NCI-H2107 (cell line): ENCODE results near the gene EEIG1.

ENCODE experiments used
- DNase-seq: peaks from one replicate; lab custom pipeline; 2025; lab: John Stamatoyannopoulos, UW

EEIG1 gene

GRCh38 chr9:128001151-128001778, 20.5 kb upstream of the EEIG1 start:
- DNase-seq, result no peak

- no peak for DNase-seq
Observed at GRCh38 chr9:127999461-127999860, 18.7 kb upstream of the EEIG1 start.

GRCh38 chr9:127993721-127994120, 12.9 kb upstream of the EEIG1 start:
- no peak for DNase-seq

- DNase-seq, result no peak
Observed at GRCh38 chr9:127991757-127992274, 11.0 kb upstream of the EEIG1 start.

- no peak for DNase-seq
Observed at GRCh38 chr9:127991017-127991756, 10.4 kb upstream of the EEIG1 start.

- DNase-seq, result no peak
Observed at GRCh38 chr9:127990554-127990953, 9.8 kb upstream of the EEIG1 start.

- DNase-seq, result no peak
Observed at GRCh38 chr9:127989094-127989493, 8.3 kb upstream of the EEIG1 start.

GRCh38 chr9:127987103-127987614, 6.4 kb upstream of the EEIG1 start:
- DNase-seq, result no peak

GRCh38 chr9:127985011-127985410, 4.2 kb upstream of the EEIG1 start:
- no peak for DNase-seq

- DNase-seq, result no peak
Observed at GRCh38 chr9:127983847-127984289, 3.1 kb upstream of the EEIG1 start.

- DNase-seq, result no peak
Observed at GRCh38 chr9:127982912-127983311, 2.1 kb upstream of the EEIG1 start.

- DNase-seq, result no peak
Observed at GRCh38 chr9:127981559-127982121, 851 bp upstream of the EEIG1 start.

GRCh38 chr9:127980060-127980705, 606 bp downstream of the EEIG1 start:
- DNase-seq, result no peak

- no peak for DNase-seq
Observed at GRCh38 chr9:127979333-127980059, 1.3 kb downstream of the EEIG1 start.

GRCh38 chr9:127979015-127979332, 1.8 kb downstream of the EEIG1 start:
- no peak for DNase-seq

- DNase-seq, result no peak
Observed at GRCh38 chr9:127977884-127978647, 2.7 kb downstream of the EEIG1 start.

- DNase-seq, result no peak
Observed at GRCh38 chr9:127977009-127977883, 3.5 kb downstream of the EEIG1 start.

- no peak for DNase-seq
Observed at GRCh38 chr9:127976498-127976897, 4.3 kb downstream of the EEIG1 start.

- no peak for DNase-seq
Observed at GRCh38 chr9:127975376-127976315, 5.1 kb downstream of the EEIG1 start.
